ENCODE results near the gene MAN1A1. TPM values are rescaled to one million over a fixed set of nuclear protein-coding genes. Genes with fewer than 3 reads are reported as not detected.

Gene MAN1A1
- polyA plus RNA-seq, 1 donor (not counting 4 experiments of a cell fraction or from before 2014, with no cell fraction given): 20.2 TPM

GRCh38 chr6:119273272-119274196 is 76.0 kb downstream of the MAN1A1 start:
- Histone ChIP-seq H3K9ac (ENCODE audit: control insufficient read depth, extremely low read depth, insufficient read depth, low read length) (no peak overlapping the region), H4K20me1 (ENCODE audit: control insufficient read depth, extremely low read depth, insufficient read depth, low read length) (no peaks in the 10 kb centered on the region), H3K27me3 (ENCODE audit: control insufficient read depth, extremely low read depth, insufficient read depth, low read length) (no peaks in the 10 kb centered on the region), H3K36me3 (ENCODE audit: control insufficient read depth in 2 of 2, extremely low read depth in 1 of 2, insufficient read depth in 2 of 2, low read length in 2 of 2) (no peaks in the 10 kb centered on the region), H3K4me3 (ENCODE audit: control insufficient read depth in 2 of 3, extremely low read depth in 1 of 3, insufficient read depth in 2 of 3, low read depth in 1 of 3, low read length in 3 of 3) (no peak overlapping the region), H3K4me1 (ENCODE audit: control insufficient read depth, extremely low read depth, insufficient read depth, low read length) (no peaks in the 10 kb centered on the region), H3K27ac (ENCODE audit: control insufficient read depth, insufficient read depth, low read length) (no peak overlapping the region), H3K79me2 (ENCODE audit: control insufficient read depth, insufficient read depth, low read length) (no peaks in the 10 kb centered on the region), H3K9me1 (ENCODE audit: control insufficient read depth, extremely low read depth, insufficient read depth, low read length) (no peaks in the 10 kb centered on the region), H3K9me3 (ENCODE audit: control insufficient read depth, low read depth, low read length) (no peaks in the 10 kb centered on the region), H2AFZ (ENCODE audit: control insufficient read depth, low read length) (no peak overlapping the region), H3K4me2 (ENCODE audit: control insufficient read depth, extremely low read depth, insufficient read depth, low read depth, low read length) (no peak overlapping the region)
- dilution Hi-C loops (cut with MboI; ENCODE audit: extremely low pct_ligation_motif_present, low sequenced_read_pairs): no loop called here
- no peak for TF ChIP-seq CTCF (optimal IDR thresholded peaks at IDR 0.05 in 1 of 3, IDR thresholded peaks at IDR 0.05 in 1 of 3, conservative IDR thresholded peaks at IDR 0.05 in 1 of 3; ENCODE audit: extremely low read depth in 1 of 3, insufficient read depth in 2 of 3, low read length in 3 of 3)
- TF ChIP-seq EZH2 (IDR thresholded peaks at IDR 0.05; ENCODE audit: low read length): no peak
- FAIRE-seq (no peak), DNase-seq (ENCODE audit: low read depth, low spot score) (no peak)

- no peaks in the 10 kb centered on the region for H3K79me2 ChIP-seq (ENCODE audit: control insufficient read depth, insufficient read depth, low read length)
- dilution Hi-C loops (cut with MboI; ENCODE audit: extremely low pct_ligation_motif_present, low sequenced_read_pairs): no loop called here
- H3K4me3 ChIP-seq (ENCODE audit: control insufficient read depth in 2 of 3, extremely low read depth in 1 of 3, insufficient read depth in 2 of 3, low read depth in 1 of 3, low read length in 3 of 3): no peak overlapping the region
- no peaks in the 10 kb centered on the region for H3K27me3 ChIP-seq (ENCODE audit: control insufficient read depth, extremely low read depth, insufficient read depth, low read length)
- no peak for DNase-seq (ENCODE audit: low read depth, low spot score)
- H4K20me1 ChIP-seq (ENCODE audit: control insufficient read depth, extremely low read depth, insufficient read depth, low read length): no peaks in the 10 kb centered on the region
- H3K27ac ChIP-seq (ENCODE audit: control insufficient read depth, insufficient read depth, low read length): no peak overlapping the region
- no peak for TF ChIP-seq EZH2 (IDR thresholded peaks at IDR 0.05; ENCODE audit: low read length)
- no peak for TF ChIP-seq CTCF (optimal IDR thresholded peaks at IDR 0.05 in 1 of 3, IDR thresholded peaks at IDR 0.05 in 1 of 3, conservative IDR thresholded peaks at IDR 0.05 in 1 of 3; ENCODE audit: extremely low read depth in 1 of 3, insufficient read depth in 2 of 3, low read length in 3 of 3)
- H3K4me1 ChIP-seq (ENCODE audit: control insufficient read depth, extremely low read depth, insufficient read depth, low read length): no peaks in the 10 kb centered on the region
- no peaks in the 10 kb centered on the region for H3K9me1 ChIP-seq (ENCODE audit: control insufficient read depth, extremely low read depth, insufficient read depth, low read length)
- no peak overlapping the region for H3K9ac ChIP-seq (ENCODE audit: control insufficient read depth, extremely low read depth, insufficient read depth, low read length)
- no peaks in the 10 kb centered on the region for H3K36me3 ChIP-seq (ENCODE audit: control insufficient read depth in 2 of 2, extremely low read depth in 1 of 2, insufficient read depth in 2 of 2, low read length in 2 of 2)
- H3K4me2 ChIP-seq (ENCODE audit: control insufficient read depth, extremely low read depth, insufficient read depth, low read depth, low read length): no peak overlapping the region
- H2AFZ ChIP-seq (ENCODE audit: control insufficient read depth, low read length): no peak overlapping the region
- FAIRE-seq: no peak
- no peaks in the 10 kb centered on the region for H3K9me3 ChIP-seq (ENCODE audit: control insufficient read depth, low read depth, low read length)
These were observed 79.0 kb downstream of the MAN1A1 start for GRCh38 chr6:119270545-119270944.

All from keratinocyte (primary cell).